ENCODE measurements around the gene CLEC20A.

CLEC20A gene

DNA sequence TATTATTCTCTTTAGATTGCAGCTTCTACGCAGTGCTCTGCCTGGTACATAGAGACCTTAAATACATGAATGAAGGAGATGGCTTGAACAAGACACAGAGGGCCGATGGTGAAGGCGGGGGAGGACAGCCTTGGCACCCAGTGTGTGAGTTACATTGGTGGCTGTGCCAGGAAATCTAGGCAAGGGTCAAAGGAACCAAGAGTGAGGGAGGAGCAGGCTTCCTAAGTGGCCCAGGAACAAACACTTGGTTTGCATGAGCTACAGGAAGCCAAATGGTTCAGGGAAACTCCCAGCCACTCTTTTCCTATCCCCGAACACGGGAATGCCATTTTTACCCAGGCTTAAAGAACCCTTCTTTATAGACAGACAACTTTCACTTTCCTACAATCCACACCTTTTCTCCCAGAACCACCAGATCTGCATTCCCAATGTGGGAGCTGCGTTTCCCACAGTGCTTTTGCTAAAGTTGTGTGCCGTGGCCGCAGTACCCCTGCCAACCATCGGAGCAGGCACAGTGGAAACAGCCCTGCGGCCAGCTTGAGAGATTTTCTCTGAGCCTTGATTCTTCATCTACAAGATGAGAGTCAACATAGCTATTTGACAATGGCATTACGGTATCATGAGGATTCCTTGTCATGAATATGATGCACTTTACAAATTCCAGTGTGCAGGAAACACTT is 3.5 kb upstream of the CLEC20A start:
- no peak for DNase-seq (ENCODE audit: low read depth)

- no peak for DNase-seq (ENCODE audit: low read depth)
Observed at GRCh38 chr1:178498896-178499675, 2.3 kb upstream of the CLEC20A start.

- no peak for DNase-seq (ENCODE audit: low read depth)
Observed at GRCh38 chr1:178497903-178498478, 1.2 kb upstream of the CLEC20A start.

- no peak for DNase-seq (ENCODE audit: low read depth)
Observed at GRCh38 chr1:178495741-178496409, 889 bp downstream of the CLEC20A start.

GRCh38 chr1:178495158-178495557 is 1.6 kb downstream of the CLEC20A start:
- DNase-seq (ENCODE audit: low read depth) = no peak

- no peak for DNase-seq (ENCODE audit: low read depth)
Observed at GRCh38 chr1:178494569-178494971, 2.2 kb downstream of the CLEC20A start.

DNA sequence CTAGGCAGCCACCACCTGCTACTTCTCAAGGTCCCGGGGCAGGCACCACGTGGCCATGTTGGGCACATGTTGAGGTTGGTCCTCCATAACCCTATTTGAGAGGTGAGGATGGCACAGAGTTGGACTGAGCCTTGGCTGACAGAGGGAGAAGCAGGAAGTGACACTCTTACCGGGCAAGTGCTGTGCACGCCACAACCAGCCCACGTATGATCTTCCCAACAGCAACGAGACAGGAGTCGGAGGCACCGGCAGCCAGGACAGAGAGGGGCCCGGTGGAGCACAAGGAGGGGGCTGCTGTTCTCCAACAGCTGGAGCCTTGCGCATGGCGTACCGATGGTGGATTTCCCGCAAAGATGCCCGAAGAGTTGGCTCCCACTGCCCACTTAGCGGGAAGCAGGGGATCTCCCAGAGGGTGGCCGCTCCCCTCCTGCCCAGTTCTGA is 3.4 kb downstream of the CLEC20A start:
- no peak for DNase-seq (ENCODE audit: low read depth)

GRCh38 chr1:178492341-178492740 is 4.4 kb downstream of the CLEC20A start:
- no peak for DNase-seq (ENCODE audit: low read depth)

DNA sequence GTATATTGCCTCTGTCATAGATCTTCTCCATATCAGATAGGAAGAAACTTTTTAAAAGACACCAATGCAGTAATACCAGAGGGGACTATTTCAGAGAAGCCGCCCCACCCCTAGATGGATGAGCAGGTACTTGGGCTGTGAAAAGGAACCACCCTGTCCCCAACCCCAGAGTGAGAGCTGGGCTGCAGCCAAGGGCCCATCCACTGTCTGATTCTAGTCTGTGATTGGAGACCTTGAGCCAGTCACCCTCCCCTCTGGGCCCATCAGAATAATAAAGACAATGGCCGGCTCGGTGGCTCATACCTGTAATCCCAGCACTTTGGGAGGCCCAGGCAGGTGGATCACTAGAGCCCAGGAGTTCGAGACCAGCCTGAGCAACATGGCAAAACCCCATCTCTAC is 5.0 kb downstream of the CLEC20A start:
- no peak for DNase-seq (ENCODE audit: low read depth)

GRCh38 chr1:178490967-178491366 is 5.8 kb downstream of the CLEC20A start:
- no peak for DNase-seq (ENCODE audit: low read depth)

- no peak for DNase-seq (ENCODE audit: low read depth)
Observed at GRCh38 chr1:178490136-178490535, 6.6 kb downstream of the CLEC20A start.

GRCh38 chr1:178489399-178489798 is 7.4 kb downstream of the CLEC20A start:
- DNase-seq (ENCODE audit: low read depth) = no peak

DNA sequence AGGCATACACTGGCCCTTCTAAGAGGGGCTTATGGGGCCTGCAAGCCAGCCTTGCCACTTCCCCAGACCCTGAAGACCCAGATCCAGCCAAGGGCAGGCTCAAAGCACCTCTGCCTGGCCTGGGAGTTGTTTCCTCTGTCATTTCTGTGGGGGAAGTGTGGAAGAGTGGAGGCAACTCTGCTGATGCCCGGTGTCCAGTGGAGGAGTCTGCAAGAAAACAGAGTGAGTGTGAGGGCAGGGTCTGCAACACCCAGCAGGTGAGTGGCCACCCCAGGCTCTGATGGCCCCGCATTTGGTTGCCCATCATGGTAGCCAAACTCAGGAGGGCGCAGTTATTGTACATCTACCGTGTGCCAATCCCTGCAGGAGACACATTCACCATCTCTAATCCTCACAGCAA is 8.4 kb downstream of the CLEC20A start:
- no peak for DNase-seq (ENCODE audit: low read depth)

DNA sequence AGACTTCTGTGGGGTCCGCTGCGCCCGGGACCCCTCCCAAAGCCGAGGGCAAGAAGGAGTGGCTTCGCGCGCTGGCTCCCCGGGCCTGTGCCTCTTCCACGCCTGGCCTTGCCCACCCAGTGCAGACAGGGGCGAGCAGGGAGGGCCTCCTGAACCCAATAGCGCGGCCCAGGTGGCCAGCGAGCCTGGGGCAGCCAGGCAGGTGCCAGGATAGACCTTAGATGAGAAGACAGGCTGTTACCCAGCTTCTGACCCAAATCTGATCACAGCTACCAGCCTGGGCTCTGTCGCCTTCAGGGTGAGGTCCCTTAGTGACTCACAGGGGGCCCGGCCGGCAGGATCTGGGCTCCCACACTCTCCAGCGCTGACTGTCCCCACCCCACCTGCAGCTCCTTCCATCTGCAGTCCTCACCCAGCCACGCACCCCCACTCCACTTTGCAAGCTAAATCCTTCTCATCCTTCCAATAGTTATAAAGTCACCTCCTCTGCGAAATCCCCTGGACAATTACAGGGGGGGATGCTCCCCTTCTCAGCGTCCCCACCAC is 9.6 kb downstream of the CLEC20A start:
- DNase-seq (ENCODE audit: low read depth) = no peak

DNA sequence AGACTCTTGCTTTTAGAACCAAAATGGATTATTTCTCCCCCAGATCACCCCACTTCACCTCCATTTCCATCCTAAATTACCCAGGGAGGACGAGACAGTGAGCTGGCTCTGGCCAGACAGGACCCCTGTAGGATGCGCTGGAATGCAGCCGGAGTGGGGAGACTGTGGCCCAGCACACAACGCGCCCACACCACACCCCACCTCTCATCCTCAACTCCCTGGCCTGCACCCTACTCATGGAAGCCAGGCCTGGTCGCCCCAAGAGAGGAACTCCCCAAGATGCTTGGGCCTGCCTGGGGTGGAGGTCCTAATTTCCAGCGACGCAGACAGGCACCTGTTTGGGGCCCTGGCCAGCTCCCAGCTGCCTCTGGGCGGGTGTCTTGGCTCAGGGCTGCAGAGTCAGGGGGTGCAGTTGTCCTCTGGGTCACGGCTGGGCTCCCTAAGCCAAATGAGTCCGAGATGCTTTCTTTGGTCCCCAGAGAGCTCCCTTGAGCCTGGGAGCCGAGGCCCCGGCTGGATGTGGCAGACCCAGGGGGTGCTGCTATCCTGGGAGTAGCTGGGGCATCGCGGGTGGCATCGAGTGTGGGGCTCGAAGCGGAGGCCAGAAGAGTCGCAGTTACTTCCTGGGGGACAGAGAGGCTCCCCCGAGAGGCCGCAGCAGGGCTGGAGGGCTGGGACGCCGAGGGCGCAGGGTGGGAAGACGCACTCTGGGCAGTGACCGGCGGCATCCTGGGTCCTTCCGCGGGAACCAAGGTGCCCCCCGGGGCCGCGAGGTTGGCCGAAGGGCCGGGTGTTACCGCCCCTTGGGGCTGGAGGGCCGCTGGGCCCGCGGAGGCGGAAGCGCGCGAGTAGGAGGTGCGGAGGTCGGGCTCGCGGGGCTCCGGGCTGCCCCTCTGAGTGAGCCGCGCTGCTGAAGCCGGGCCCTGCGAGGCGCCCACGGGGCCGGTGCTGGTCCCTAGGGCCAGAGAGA is 10.4 kb downstream of the CLEC20A start:
- DNase-seq (ENCODE audit: low read depth) = no peak

DNA sequence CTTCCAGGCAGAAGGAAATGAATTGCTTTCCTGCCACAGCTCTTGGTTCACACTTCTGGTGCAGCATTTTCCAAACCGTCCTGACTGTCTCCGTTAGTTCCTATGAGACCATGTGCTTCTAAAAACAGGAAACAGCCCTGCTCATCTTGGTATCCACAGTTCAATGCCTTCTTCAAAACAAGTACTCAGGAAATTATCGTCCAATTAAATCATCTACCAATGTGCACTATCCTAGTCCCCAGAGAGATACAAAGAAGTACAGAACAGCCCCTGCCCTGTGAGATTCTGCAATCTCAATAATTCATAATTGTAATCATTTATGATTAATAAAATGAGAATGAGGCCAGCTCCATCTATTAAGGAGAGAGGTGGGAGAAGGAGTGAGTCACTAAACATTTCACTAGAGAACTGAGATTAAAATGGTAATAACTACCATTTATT is 11.2 kb downstream of the CLEC20A start:
- DNase-seq (ENCODE audit: low read depth) = no peak

DNA sequence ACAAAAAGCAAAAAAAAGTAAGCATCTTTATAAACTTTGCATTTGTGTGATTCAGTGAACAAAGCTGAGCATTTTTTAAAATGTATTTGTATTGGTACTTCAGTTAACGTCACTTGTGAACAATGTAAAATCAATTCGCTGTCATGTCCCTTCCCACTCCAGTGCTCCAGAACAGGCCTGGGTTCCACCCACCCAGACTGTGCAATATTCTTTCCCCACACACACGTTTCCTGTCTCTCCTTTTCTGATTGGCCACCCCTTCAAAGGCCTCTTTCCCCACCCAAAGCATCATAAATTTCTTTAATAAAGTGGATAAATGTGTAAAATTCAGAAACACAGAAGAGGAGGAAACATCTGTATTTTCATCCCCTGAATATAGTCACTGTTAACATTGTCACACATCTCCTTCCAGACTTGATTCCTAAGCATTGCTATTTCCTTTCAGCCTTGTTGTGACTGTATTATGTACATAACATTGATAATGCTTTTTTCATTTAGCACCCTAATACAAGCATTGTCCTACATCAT is 12.0 kb downstream of the CLEC20A start:
- no peak for DNase-seq (ENCODE audit: low read depth)

DNA sequence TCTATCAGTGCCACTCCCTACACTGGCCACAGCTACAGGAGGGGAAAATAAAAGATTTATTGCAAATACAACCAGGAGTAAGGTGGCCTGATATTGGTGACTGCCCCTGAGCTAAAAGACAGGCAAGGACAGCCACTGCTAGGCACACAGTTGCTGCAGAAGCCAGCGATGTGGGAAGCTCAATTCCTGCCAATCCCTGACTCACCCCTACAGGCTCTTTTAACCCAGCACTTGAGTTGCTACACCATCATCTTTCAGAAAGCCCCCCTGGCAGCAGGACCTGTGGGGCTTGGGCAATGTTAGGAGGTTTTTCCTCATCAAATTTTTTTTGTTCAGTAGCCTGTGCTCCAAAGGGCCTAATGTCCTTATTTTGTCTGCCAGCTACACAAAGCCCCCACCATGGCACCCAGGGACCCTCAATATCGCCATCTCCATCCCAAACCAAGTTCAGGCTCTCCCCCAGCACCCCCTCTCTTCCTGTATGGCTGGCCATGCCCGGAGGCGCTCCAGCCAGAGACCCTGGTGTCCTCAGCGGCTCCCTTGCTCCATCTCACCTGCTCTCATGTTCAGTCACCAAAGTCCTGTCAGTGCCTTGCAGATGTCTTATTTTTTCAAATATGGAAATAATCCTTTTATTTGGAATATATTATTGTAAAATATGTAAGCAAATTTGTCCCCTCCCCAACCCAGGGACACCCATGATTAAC is 13.4 kb downstream of the CLEC20A start:
- DNase-seq (ENCODE audit: low read depth) = no peak

GRCh38 chr1:178477841-178478240 is 18.9 kb downstream of the CLEC20A start:
- DNase-seq (ENCODE audit: low read depth) = no peak

GRCh38 chr1:178477373-178477772 is 19.4 kb downstream of the CLEC20A start:
- no peak for DNase-seq (ENCODE audit: low read depth)
